Measurements from ENCODE around the gene IRX5. TPM values are rescaled to one million over a fixed set of nuclear protein-coding genes. Genes with fewer than 3 reads are reported as not detected.

IRX5 gene
- total RNA-seq, 2 donors from 2014 or later, result 0.38 to 1.1 TPM

DNA sequence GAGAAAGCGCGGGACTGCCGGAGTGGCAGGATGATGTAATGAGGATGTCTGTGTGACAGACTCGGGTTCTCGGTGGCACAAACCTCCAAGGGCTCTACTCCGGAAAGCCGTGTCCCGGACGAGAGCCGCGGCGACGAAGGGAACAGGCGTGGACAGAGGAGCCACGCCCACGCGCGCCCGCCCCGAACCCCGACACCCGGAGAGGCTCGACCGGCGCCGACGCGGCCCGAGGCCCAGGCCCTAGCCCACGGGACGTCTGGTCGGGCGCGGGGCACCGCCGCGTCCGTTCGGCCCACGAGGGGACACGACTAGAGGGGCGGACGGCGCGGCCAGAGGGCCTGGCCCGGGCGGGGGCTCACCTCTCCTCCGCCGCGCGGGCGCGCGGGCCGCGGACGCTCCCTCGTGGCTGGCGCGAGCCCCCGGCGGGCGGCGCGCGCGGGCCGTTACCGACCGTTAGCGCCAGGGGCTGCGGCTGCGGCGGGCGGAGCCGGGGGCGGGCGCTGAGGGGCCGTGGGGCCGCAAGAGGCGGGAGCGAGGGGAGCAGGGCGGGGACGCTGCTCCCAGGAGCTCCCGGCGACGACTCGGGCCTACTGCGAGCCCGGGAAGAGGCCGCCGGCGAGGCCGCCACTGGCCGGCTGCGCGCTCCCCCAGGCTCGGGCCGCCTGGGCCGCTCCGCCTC lies 2.1 kb upstream of the IRX5 start:
- intact Hi-C loops (cut with DNase I), result no loop called here
- peak; percentile 87 for DNase-seq (ENCODE audit: low spot score)

DNA sequence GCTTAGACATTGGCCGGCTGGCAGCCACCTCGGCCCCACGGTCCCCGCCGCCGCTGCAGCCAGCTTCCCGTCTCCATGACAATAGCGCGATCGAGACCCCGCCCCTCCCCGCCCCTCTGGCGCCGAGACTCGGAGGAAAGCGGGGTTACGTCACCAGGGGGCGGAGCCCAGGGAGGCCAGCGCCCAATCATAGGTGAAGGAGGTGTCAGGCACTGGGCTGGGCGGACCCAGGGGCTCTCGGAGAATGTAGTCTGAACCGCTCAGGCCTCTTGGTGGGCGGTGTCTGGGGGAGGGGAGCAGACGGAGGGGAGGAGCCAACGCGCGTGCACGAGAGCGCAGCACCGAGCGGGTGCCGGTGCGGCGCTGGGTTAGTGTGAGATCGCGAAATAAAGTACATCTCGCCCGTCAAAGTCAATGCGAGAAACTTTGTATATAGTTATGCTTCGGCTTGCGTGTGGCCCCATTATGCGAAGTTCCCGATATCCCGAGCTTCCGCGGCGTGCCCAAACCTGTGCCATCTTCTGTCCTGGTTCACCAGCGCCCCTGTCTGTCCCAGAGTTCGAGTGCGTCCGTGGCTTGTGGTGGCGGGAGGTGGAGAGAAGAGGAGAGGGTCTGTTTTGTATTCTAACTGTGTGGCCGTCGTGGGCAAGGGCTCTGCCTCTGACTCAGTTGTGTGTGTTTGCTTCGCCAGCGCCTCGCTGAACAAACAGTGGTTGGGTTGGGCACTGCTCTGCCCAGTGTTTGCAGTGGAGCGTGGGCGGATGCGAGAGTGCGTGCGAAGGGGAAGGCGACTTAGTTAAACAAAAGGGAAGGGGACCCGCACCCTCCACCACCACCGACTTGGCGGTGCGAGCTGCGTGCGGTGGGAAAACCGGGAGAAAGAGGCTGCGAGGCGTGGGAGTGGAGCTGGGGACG lies 1.3 kb upstream of the IRX5 start:
- peak; percentile 99 for DNase-seq (ENCODE audit: low spot score)
- intact Hi-C loops (cut with DNase I), result no loop called here

DNA sequence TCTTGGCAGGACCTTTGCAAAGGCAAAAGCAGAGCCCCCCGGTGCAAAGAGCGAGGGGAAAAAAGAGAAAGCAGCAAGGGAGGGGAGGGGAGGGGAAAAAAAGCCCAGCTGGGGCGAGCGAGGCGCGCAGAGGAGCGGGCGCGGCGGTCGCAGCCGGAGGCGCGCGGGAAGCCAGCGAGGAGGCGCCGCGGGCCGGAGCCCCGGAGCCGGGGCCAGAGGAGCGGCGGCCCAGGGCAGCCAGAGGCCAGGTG lies 129 bp downstream of the IRX5 start:
- DNase-seq (ENCODE audit: low spot score), result no peak
- intact Hi-C loops (cut with DNase I), result no loop called here

DNA sequence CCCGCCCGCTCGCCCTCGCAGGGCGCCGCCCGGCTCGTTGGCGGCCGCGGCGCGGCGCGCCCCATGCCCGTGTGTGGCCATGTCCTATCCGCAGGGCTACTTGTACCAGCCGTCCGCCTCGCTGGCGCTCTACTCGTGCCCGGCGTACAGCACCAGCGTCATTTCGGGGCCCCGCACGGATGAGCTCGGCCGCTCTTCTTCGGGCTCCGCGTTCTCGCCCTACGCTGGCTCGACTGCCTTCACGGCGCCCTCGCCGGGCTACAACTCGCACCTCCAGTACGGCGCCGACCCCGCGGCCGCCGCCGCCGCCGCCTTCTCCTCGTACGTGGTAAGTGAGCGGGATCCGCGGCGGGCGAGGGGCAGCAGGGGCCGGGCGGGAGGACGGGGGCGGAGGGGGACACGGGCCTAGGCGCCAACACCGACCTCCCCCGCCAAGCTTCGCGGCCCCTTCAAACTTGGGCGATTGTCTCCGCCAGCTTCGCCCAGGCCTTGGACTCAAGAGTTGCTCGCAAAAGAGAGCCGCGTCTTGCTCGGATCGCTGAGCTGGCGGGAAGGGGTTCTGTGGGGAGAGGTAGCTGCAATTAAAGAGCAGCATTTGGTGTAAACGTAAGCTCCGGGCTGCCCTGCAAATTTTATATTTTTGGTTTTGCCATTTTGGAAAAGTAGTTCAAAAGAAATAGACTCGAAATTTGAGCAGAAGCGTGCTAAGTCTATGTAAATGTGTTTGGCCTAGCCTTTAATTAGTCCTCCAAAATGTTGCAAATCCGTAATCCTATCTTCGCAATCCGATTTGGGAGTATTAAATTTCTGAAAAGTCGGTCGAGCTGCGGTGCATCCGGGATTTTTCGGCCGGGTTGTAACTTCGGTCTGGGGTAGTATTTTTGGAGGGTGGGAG lies 702 bp downstream of the IRX5 start:
- peak; percentile 84 for DNase-seq (ENCODE audit: low spot score)
- intact Hi-C loops (cut with DNase I), result no loop called here

DNA sequence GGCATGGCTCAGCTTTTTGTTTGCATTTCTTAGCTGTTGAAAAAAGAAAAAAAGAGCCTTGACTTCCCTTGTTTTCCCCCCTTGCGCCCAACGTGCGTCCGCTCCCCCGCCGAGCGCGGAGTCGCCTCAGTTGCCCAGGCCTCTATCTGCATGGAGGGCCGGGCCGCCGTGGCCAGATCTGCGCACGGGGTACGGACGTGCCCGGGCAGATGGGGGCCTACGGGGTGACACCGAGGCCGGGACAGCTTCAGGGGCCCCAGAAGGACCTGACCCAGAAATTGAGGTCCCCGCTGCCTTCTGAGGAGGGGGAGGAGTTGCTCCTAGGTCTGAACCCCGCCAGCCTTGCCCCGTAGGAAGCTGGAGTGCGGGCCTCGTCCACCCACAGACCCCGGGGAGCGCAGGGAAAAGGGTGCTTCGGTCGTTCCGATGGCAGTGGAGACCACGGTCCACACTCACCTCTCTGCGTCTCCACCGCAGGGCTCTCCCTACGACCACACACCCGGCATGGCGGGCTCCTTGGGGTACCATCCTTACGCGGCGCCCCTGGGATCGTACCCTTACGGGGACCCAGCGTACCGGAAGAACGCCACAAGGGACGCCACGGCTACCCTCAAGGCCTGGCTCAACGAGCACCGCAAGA lies 1.5 kb downstream of the IRX5 start:
- no peak for DNase-seq (ENCODE audit: low spot score)
- intact Hi-C loops (cut with DNase I), result no loop called here

DNA sequence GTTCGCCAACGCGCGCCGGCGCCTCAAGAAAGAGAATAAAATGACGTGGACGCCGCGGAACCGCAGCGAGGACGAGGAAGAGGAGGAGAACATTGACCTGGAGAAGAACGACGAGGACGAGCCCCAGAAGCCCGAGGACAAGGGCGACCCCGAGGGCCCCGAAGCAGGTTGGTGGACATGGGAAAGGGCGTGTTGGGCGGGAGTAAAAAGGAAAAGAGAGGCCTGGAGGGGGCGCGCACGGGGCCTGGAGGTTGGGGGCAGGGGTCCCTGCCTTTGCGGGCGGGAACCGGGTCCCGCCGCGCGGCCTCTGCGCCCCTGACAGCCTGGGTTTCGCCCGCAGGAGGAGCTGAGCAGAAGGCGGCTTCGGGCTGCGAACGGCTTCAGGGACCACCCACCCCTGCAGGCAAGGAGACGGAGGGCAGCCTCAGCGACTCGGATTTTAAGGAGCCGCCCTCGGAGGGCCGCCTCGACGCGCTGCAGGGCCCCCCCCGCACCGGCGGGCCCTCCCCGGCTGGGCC lies 2.1 kb downstream of the IRX5 start:
- intact Hi-C loops (cut with DNase I), result no loop called here
- no peak for DNase-seq (ENCODE audit: low spot score)

DNA sequence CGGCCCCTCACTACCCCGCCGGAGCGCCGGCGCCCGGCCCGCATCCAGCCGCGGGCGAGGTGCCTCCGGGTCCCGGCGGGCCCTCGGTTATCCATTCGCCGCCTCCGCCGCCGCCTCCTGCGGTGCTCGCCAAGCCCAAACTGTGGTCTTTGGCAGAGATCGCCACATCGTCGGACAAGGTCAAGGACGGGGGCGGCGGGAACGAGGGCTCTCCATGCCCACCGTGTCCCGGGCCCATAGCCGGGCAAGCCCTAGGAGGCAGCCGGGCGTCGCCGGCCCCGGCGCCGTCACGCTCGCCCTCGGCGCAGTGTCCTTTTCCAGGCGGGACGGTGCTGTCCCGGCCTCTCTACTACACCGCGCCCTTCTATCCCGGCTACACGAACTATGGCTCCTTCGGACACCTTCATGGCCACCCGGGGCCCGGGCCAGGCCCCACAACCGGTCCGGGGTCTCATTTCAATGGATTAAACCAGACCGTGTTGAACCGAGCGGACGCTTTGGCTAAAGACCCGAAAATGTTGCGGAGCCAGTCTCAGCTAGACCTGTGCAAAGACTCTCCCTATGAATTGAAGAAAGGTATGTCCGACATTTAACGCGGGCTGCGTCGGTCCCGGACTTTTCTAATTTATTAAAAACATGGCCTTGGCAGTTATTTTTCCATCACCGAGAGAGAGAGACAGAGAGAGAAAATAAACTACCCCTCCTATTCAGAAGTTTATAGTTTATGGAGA lies 2.8 kb downstream of the IRX5 start:
- intact Hi-C loops (cut with DNase I), result no loop called here
- no peak for DNase-seq (ENCODE audit: low spot score)

DNA sequence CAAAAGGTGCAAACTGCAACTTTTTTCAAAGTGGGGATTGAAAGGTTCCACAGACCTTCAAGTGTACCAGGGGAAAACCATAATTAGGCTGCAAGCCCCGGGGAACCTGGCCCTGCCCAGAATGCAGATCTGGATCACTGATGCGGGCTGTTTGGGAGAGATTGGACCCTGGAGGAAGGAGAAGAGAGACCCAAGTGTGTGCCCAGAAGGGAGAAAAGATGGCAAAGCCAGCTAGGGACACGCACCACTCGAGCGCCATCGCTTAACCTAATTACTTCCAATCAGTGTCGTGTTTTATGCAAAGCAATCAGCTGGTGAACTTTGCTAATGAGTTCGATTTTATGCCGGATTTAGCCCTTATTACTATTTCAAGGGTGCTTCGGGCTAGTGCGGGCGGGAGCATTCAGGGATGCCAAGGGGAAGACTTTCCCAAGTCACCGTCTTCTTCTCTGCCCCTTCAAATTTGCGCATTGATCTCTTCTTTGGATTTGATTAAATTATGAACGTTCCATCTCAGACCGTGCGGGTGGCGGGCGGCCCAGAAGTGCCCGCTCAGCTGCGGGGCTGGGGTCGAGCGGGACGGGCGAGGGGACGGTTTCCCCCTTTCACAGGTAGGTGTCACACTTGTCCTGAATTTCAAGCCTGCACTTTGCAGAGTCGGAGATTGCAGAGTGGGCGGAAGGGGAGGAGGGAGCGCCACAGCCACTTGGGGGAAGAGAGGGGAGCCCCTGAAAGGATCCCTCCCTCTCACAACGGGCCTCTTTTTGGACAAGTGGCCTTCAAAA lies 4.0 kb downstream of the IRX5 start:
- intact Hi-C loops (cut with DNase I), result no loop called here
- no peak for DNase-seq (ENCODE audit: low spot score)

DNA sequence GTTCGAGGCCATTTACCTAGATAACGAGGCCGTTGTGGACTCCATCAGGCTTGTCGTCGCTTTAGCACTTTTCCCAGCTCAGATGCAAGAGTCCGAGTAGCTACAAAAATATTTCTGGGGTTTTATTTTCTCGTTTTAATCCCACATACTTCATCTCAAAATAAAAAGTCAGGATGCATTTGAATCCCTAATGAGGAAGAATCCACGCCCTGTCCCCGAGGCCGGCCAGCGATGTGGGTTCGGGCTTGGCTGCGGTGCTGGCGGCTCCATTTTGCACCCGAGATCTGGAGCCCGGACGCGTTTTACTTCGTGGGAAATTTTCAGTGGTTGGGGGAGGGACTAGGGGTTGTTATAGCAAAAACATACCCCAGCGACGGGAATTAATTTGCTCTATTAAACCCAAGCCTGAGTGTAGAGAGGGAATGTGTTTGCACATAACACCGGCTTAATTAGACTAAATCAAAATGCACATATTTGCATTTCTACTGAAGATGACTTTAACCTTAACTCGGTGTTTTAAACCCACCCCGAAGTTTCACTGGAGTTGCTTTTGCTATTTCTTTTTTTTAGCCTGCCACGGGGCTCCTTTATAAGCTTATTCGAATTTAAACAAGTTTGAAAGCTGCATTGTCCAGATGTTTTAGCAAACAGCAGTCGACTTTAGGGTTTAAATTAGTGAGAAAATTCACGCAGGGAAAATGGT lies 4.8 kb downstream of the IRX5 start:
- DNase-seq (ENCODE audit: low spot score), result no peak
- intact Hi-C loops (cut with DNase I), result no loop called here

DNA sequence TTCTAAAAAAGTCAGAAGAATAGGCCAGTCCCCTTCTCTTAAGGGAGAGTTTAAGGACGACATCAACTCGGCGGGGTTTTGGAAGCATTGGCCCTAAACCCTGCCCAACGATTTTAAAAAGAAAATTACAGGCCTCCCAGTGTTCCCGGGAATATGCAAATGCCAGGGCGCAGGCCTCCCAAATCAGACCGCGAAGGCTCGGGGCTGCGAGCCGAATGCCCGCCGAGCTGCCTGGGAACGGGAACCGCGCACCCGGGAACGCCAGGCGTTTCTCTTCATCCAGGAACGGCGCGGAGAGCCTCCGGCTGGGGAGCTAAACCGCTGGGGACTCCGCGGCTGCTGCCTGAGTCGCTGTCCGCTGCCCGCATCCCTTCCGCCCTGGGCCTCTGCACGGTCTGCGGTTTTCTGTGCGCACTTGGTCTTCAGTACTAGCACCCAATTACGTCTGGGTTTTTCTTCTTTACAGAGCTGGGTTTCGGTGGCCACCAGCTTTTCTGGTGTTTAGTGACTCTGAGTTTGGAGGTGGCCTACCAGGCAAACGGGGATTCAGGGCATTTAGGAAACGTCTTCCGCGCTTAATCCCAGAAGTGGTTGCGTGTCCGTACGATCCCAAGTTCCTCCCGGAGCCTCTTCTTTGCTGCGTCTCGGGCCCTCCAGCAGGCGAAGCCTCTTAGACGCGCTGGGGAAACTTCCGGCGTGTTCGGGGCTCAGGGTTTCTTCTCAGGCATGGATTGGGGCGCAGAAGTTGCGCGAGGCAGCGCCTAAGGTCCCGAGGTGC lies 5.7 kb downstream of the IRX5 start:
- peak; percentile 74 for DNase-seq (ENCODE audit: low spot score)
- intact Hi-C loops (cut with DNase I), result no loop called here

DNA sequence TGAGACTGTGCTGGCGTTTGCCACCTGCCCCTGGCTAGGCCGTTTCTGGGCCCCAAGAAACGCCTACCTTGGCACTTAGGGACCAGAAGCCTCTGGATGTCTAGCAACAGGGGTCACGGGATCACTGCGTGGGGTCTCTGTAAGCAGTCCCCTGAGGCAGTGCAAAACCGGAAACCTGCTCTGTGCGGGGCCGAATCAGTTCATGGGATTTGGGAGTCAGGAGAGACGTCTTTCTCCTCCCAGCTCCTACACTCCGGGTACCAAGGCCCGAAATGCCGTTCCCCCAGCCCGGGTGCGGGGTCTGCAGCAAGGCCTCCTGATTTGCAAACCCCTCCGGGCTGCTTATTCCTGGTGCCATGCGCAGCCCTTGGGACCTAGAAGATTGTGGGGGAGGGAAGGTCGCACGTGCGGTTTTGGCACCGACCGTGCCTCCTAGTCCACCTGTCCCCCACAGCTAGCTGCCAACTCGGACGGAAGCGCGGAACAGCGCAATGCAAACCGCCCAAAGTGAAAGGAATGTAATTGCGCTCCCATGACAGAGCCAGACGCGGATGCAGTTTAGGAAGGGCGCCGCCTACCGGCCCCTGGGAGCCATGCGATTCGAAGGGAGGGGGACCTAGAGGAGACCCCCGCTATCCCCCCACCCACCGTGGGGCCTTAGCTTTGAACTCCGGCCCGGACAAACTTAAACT lies 6.5 kb downstream of the IRX5 start:
- no peak for DNase-seq (ENCODE audit: low spot score)
- intact Hi-C loops (cut with DNase I), result no loop called here

DNA sequence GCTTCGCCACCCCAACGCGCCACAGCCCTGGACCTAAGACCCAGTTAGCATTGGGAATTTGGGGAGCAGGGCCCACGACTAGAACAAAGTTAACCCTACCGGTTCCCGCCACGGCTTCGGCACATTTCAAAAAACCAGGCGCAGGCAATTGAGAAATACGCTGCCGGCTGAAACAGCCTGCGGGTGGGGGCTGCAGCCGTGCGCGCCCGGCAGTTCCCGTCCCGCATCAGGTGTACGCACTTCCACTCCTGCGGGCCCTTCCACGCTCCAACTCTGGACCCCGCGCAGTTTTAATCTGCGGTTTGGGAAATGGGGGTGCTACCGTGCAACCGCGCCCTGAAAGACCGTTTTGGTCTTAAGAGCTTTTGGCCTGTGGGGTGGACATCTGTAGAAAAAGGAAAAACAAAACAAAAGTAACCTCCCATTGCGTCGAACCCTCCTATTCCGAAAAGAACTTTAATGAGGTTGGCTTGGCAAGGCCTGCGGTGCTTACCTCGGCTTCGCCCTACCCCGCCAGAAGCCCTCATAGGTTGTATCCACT lies 7.1 kb downstream of the IRX5 start:
- intact Hi-C loops (cut with DNase I), result no loop called here
- no peak for DNase-seq (ENCODE audit: low spot score)

DNA sequence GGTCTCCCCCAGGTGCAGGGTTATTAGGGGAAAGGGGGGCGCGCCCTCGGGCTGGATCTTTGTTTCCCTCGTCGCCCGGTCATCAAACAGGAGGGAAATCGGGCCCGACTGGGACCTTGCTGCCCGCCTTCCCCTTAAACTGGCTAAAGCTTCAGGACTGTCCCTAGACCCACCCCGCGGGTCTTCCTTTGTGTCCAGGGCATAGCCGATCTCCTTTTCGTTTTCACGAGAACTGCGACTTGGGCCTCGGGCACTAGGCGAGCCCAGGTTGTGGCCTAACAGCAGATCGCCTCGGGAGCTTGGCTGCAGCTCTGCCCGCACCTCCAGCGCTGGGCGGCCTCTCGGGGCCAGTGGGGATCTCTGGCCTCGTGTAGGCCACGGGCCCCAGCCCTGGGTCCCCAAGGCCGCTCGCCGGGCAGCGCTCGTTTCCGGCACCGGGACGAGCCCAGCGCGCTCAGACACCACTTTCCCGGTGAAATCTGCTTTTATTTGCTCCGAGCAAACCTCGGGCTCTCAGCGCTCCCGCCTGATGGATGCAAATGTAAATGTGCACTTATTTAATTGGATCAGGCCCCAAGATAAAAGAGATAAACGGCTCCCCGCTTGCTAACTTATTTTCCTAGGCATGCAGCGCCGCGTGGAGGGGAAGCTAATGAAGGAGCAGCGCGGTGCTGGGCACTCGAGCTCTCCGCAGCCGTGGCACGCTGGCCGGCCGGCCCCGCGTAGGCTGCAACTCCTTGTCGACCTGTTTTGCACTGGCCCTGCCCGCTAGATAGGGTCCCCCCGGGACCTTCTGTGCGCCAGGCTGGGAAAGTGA lies 7.8 kb downstream of the IRX5 start:
- intact Hi-C loops (cut with DNase I), result no loop called here
- no peak for DNase-seq (ENCODE audit: low spot score)

DNA sequence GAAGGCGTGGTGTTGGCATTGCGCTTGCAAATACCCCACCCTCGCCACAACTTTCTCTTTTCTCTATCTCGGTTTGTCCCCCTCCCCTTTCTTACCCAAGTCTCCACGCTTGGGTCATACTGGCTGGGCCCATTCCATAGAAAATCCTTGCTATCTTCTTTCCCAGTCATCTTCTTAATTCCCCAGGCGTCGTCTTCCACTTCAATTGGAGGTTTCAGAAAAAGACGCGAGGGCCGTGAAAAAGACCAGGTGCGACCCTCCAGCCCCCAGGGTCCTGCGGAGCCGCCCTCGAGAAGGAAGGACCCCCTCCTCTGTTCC lies 8.3 kb downstream of the IRX5 start:
- intact Hi-C loops (cut with DNase I), result no loop called here

More for the DNA sequence above, 8.3 kb downstream of the IRX5 start:
- DNase-seq (ENCODE audit: low spot score), result no peak

Data from posterior vena cava (tissue), 2 donors.